WTC11 (cell line): ENCODE measurements around the gene SLC2A10. TPM values are rescaled to one million over a fixed set of nuclear protein-coding genes. Genes with fewer than 3 reads are reported as not detected.

Experiments
- ATAC-seq: fragments of 200-7000 bp; cut with Tn5 transposase; 2 replicates; pipeline ENCODE4 v1.10.0; 2021; ENCODE audit warnings: mild to moderate bottlenecking, moderate library complexity
- CTCF ChIA-PET: fragments of 300-600 bp; sonication (Branson Sonifier 250); formaldehyde crosslinking; loops from one replicate; lab custom pipeline; 2021; ENCODE audit warnings: antibody characterized with exemption; lab: Charles Lee
- POLR2A ChIA-PET: fragments of 350-600 bp; sonication (Branson Sonifier 250); formaldehyde crosslinking; loops from one replicate; lab custom pipeline; 2021; ENCODE audit warnings: antibody characterized with exemption; lab: Charles Lee
- DNase-seq: peaks from one replicate; pipeline ENCODE4 v3.0.0; 2021; ENCODE audit warnings: low spot score
- H3K27ac Mint-ChIP-seq: 2 replicates; pipeline ENCODE4 v1.8.0; 2021; ENCODE audit warnings: mixed read lengths
- H3K27me3 Mint-ChIP-seq: 2 replicates; pipeline ENCODE4 v1.8.0; 2021; ENCODE audit warnings: low read depth, mild to moderate bottlenecking, moderate library complexity, mixed read lengths
- H3K36me3 Mint-ChIP-seq: 2 replicates; pipeline ENCODE4 v1.8.0; 2021; ENCODE audit warnings: mixed read lengths
- H3K4me1 Mint-ChIP-seq: 2 replicates; pipeline ENCODE4 v1.8.0; 2022; ENCODE audit warnings: mixed read lengths
- H3K4me3 Mint-ChIP-seq: 2 replicates; pipeline ENCODE4 v1.8.0; 2021; ENCODE audit warnings: mild to moderate bottlenecking, moderate library complexity, mixed read lengths
- H3K9me3 Mint-ChIP-seq: 2 replicates; pipeline ENCODE4 v1.8.0; 2021; ENCODE audit warnings: mixed read lengths
- CDX4 ChIP-seq: fragments of 250-450 bp; sonication (Bioruptor Pico); IDR thresholded peaks from 2 replicates; pipeline ENCODE4 v1.9.0; 2021; ENCODE audit warnings: moderate library complexity, mild to moderate bottlenecking, inconsistent platforms, borderline replicate concordance
- E2F4 ChIP-seq: sonication (generic); formaldehyde crosslinking; IDR thresholded peaks from 2 replicates; pipeline ENCODE4 v1.8.1; 2022; ENCODE audit warnings: low read depth, mild to moderate bottlenecking, moderate library complexity, missing genetic modification reagents, borderline replicate concordance
- ERG ChIP-seq: fragments of 250-450 bp; sonication (Bioruptor Pico); IDR thresholded peaks from 2 replicates; pipeline ENCODE4 v1.8.0; 2021; ENCODE audit warnings: mild to moderate bottlenecking
- FOXK1 ChIP-seq: sonication (generic); formaldehyde crosslinking; IDR thresholded peaks from 2 replicates; pipeline ENCODE4 v1.8.0; 2022; ENCODE audit warnings: mild to moderate bottlenecking, moderate library complexity, missing genetic modification reagents
- JAZF1 ChIP-seq: fragments of 250-450 bp; sonication (Bioruptor Pico); IDR thresholded peaks from 2 replicates; pipeline ENCODE4 v1.9.0; 2021; ENCODE audit warnings: moderate library complexity, mild to moderate bottlenecking, inconsistent platforms
- KAT7 ChIP-seq: sonication (generic); formaldehyde crosslinking; IDR thresholded peaks from 2 replicates; pipeline ENCODE4 v1.8.1; 2023; ENCODE audit warnings: missing genetic modification reagents, mild to moderate bottlenecking, borderline replicate concordance
- NFE2L1 ChIP-seq: sonication (generic); formaldehyde crosslinking; IDR thresholded peaks from 2 replicates; pipeline ENCODE4 v1.8.1; 2023; ENCODE audit warnings: missing genetic modification reagents
- NFYB ChIP-seq: sonication (generic); formaldehyde crosslinking; conservative IDR thresholded peaks from 2 replicates; pipeline ENCODE4 v1.8.0; 2022; ENCODE audit warnings: low read depth, missing genetic modification reagents
- NR3C1 ChIP-seq: sonication (generic); formaldehyde crosslinking; conservative IDR thresholded peaks from 2 replicates; pipeline ENCODE4 v1.8.1; 2023; ENCODE audit warnings: low read depth, mild to moderate bottlenecking, missing genetic modification reagents
- OVOL2 ChIP-seq: fragments of 250-450 bp; sonication (Bioruptor Pico); IDR thresholded peaks from 2 replicates; pipeline ENCODE4 v1.9.0; 2021; ENCODE audit warnings: mild to moderate bottlenecking, borderline replicate concordance
- TEAD1 ChIP-seq: sonication (generic); formaldehyde crosslinking; IDR thresholded peaks from 2 replicates; pipeline ENCODE4 v1.8.0; 2022; ENCODE audit warnings: mild to moderate bottlenecking, missing genetic modification reagents
- USF1 ChIP-seq: sonication (generic); formaldehyde crosslinking; IDR thresholded peaks from 2 replicates; pipeline ENCODE4 v1.8.0; 2022; ENCODE audit warnings: mild to moderate bottlenecking, missing genetic modification reagents
- USF2 ChIP-seq: sonication (generic); formaldehyde crosslinking; IDR thresholded peaks from 2 replicates; pipeline ENCODE4 v1.8.1; 2023; ENCODE audit warnings: mild to moderate bottlenecking, missing genetic modification reagents, moderate library complexity
- ZNF263 ChIP-seq: sonication (generic); formaldehyde crosslinking; IDR thresholded peaks from 2 replicates; pipeline ENCODE4 v1.8.1; 2022; ENCODE audit warnings: low read depth, mild to moderate bottlenecking, moderate library complexity, missing genetic modification reagents
- ZNF425 ChIP-seq: fragments of 250-450 bp; sonication (Bioruptor Pico); conservative IDR thresholded peaks from 2 replicates; pipeline ENCODE4 v1.9.0; 2021; ENCODE audit warnings: mild to moderate bottlenecking
- total RNA-seq: library from RNA; stranded (reverse); gene quantifications from 3 replicates; pipeline ENCODE4 v1.2.3, GENCODE V29; 2021

SLC2A10 gene
- total RNA-seq, 1 experiment from 2014 or later: 8.0 TPM

GRCh38 chr20:46694484-46694883 is 15.0 kb upstream of the SLC2A10 start:
- Mint-ChIP-seq H3K36me3 (no peaks in the 10 kb centered on the region), H3K27ac (no peak overlapping the region), H3K4me1 (peaks cover 16% of the 10 kb centered on the region), H3K27me3 (no peaks in the 10 kb centered on the region; the same call in 1 of the 2 replicates), H3K4me3 (no peak overlapping the region), H3K9me3 (peaks cover 8% of the 10 kb centered on the region)
- CTCF ChIA-PET: interaction anchor here (1.0 to 1.6 kb wide), 4 partner anchors 9 to 132 kb away, joined by 3 to 8 read pairs (median 5); no protein-coding TSS in a partner anchor
- POLR2A ChIA-PET: interaction anchor here (0.7 to 0.9 kb wide), 2 partner anchors 12 to 113 kb away, joined by 3 to 4 read pairs; no protein-coding TSS in a partner anchor
- DNase-seq: no peak
- peak; percentile 40 for ATAC-seq
- TF ChIP-seq OVOL2: no peak
- TF ChIP-seq USF1 (CRISPR knock-in tag): peak; percentile 88
- peak; percentile 98 for TF ChIP-seq NFYB (CRISPR knock-in tag)
- TF ChIP-seq NFE2L1 (CRISPR knock-in tag): no peak
- TF ChIP-seq KAT7 (CRISPR knock-in tag): no peak
- TF ChIP-seq USF2 (CRISPR knock-in tag): peak; percentile 90
- TF ChIP-seq E2F4 (CRISPR knock-in tag): no peak
- TF ChIP-seq FOXK1 (CRISPR knock-in tag): no peak

GRCh38 chr20:46695892-46696291 is 13.6 kb upstream of the SLC2A10 start:
- DNase-seq (no peak), ATAC-seq (no peak)
- no peaks in the 10 kb centered on the region for H3K36me3 Mint-ChIP-seq
- TF ChIP-seq TEAD1 (CRISPR knock-in tag): no peak
- TF ChIP-seq ZNF425 (CRISPR knock-in tag): no peak
- no peak for TF ChIP-seq CDX4
- TF ChIP-seq ZNF263 (CRISPR knock-in tag): no peak
- TF ChIP-seq NR3C1 (CRISPR knock-in tag): no peak
- no peak for TF ChIP-seq ERG (CRISPR knock-in tag)
- TF ChIP-seq JAZF1 (CRISPR knock-in tag): no peak
- TF ChIP-seq NFYB (CRISPR knock-in tag): no peak
- H3K27me3 Mint-ChIP-seq: no peaks in the 10 kb centered on the region; the same call in 1 of the 2 replicates
- H3K27ac Mint-ChIP-seq: no peak overlapping the region
- ChIA-PET CTCF (no interaction called here), POLR2A (no interaction called here)
- no peak overlapping the region for H3K4me3 Mint-ChIP-seq
- peaks cover 8% of the 10 kb centered on the region for H3K9me3 Mint-ChIP-seq
- peaks cover 11% of the 10 kb centered on the region for H3K4me1 Mint-ChIP-seq
